ENCODE data around the gene RAX2. TPM values are rescaled to one million over a fixed set of nuclear protein-coding genes. Genes with fewer than 3 reads are reported as not detected.

RAX2 gene
- total RNA-seq, 6 experiments from 2014 or later, result not detected

DNA sequence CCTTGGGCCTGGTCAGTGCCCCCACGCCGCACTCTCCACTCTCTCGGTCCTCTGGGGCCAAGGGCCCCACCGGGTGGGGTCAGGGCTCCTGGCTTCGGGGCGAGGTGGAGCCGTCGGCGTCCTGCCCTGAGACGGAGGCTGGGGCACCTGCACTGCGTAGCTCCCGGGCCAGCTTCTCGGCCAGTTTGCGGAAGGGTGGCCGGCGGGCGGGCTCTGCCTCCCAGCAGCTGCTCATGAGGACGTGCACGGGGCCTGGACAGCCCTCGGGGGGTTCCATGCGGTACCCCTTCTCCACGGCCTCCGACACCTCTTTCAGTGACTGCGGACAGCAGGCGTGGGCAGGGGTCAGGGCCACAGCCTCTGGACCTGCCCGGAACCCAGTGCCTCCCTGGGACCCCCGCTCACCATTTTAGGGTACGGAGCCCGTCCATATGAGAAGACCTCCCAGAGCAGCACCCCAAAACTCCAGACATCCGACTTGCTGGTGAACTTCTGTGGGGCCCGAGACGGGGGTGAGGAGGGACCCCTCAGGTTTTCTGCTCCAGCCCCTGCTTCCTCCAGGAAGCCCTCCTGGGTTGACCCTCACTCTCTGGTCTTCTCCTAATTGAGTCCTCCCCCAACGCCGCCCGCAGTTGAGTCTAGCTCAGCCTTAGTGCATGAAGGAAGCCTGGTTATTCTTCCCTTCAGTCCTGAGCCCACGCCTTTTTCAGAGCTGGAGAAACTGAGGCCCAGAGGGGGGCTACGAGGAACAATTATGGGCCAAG is 6.3 kb upstream of the RAX2 start:
- no peak for DNase-seq
- intact Hi-C loops (cut with DNase I), result no loop called here
- no peaks in the 10 kb centered on the region for H3K27me3 ChIP-seq
- no peak for ATAC-seq
- no peaks in the 10 kb centered on the region for H3K4me1 ChIP-seq
- no peak overlapping the region for H3K4me3 ChIP-seq
- no peak for TF ChIP-seq CTCF (IDR thresholded peaks at IDR 0.05)
- TF ChIP-seq POLR2A (IDR thresholded peaks at IDR 0.05), result no peak
- H3K27ac ChIP-seq, result no peak overlapping the region
- peaks cover 0 to 11% (median 0%) of the 10 kb centered on the region in 4 donors for H3K9me3 ChIP-seq
- WGBS (ENCODE audit: insufficient coverage, low coverage, low lambda C conversion rate, missing lambda C conversion rate), result 83% methylated on average over 4 of the region's 37 CpGs
- no peaks in the 10 kb centered on the region for H3K36me3 ChIP-seq

GRCh38 chr19:3776479-3777040 is 4.5 kb upstream of the RAX2 start:
- DNase-seq (no peak), ATAC-seq (no peak)
- WGBS (ENCODE audit: insufficient coverage, low coverage, low lambda C conversion rate, missing lambda C conversion rate), result 89% methylated on average over 1 of the region's 1 CpG
- no peaks in the 10 kb centered on the region for H3K27me3 ChIP-seq
- no peak overlapping the region for H3K27ac ChIP-seq
- no peak overlapping the region for H3K4me3 ChIP-seq
- no peak for TF ChIP-seq POLR2A (IDR thresholded peaks at IDR 0.05)
- no peak for TF ChIP-seq CTCF (IDR thresholded peaks at IDR 0.05)
- H3K36me3 ChIP-seq, result no peaks in the 10 kb centered on the region
- no peaks in the 10 kb centered on the region for H3K4me1 ChIP-seq
- peaks cover 0 to 5% (median 0%) of the 10 kb centered on the region in 4 donors for H3K9me3 ChIP-seq
- intact Hi-C loops (cut with DNase I), result no loop called here

DNA sequence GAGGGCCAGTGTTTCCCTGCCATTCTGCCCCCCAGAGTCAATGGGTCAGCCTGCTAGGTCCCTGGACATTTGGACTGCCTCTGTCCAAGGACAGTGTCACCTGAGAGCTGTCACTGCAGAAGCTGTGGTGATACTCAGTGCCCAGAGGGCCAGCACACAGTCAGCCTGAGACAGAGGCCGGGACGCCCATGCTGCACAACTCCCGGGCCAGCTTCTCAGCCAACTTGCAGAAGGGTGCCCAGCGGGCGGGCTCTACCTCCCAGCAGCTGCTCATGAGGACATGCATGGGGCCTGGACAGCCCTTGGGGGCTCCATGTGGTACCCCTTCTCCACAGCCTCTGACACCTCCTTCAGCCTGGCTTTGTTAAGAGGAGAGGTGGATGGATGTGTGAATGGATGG is 3.8 kb upstream of the RAX2 start:
- intact Hi-C loops (cut with DNase I), result no loop called here
- H3K4me1 ChIP-seq, result no peaks in the 10 kb centered on the region
- no peaks in the 10 kb centered on the region for H3K9me3 ChIP-seq
- ATAC-seq, result no peak
- WGBS (ENCODE audit: insufficient coverage, low coverage, low lambda C conversion rate, missing lambda C conversion rate), result 94% methylated on average over 5 of the region's 5 CpGs
- DNase-seq, result no peak
- H3K4me3 ChIP-seq, result no peak overlapping the region
- no peak overlapping the region for H3K27ac ChIP-seq
- TF ChIP-seq POLR2A (IDR thresholded peaks at IDR 0.05) (no peak), CTCF (IDR thresholded peaks at IDR 0.05) (no peak)
- H3K27me3 ChIP-seq, result no peaks in the 10 kb centered on the region
- no peaks in the 10 kb centered on the region for H3K36me3 ChIP-seq

GRCh38 chr19:3775374-3775711 is 3.3 kb upstream of the RAX2 start:
- TF ChIP-seq POLR2A (IDR thresholded peaks at IDR 0.05), result no peak
- no peak for TF ChIP-seq CTCF (IDR thresholded peaks at IDR 0.05)
- no peak for DNase-seq
- Histone ChIP-seq H3K9me3 (no peaks in the 10 kb centered on the region), H3K27ac (no peak overlapping the region), H3K4me3 (no peak overlapping the region), H3K4me1 (no peaks in the 10 kb centered on the region), H3K36me3 (no peaks in the 10 kb centered on the region), H3K27me3 (no peaks in the 10 kb centered on the region)
- intact Hi-C loops (cut with DNase I), result no loop called here
- ATAC-seq, result no peak
- WGBS (ENCODE audit: insufficient coverage, low coverage, low lambda C conversion rate, missing lambda C conversion rate), result no CpG with 5 or more reads among the region's 2 CpGs
